NCI-H774 (cell line): ENCODE results near the gene ACOT11.
"Not testable (repeated sequence)": the region's sequence is repeated elsewhere in the genome, so short reads cannot be mapped to it uniquely, and the experiment has no call there.

Experiments
- DNase-seq: peaks from one replicate; lab custom pipeline; 2025; lab: John Stamatoyannopoulos, UW

Gene ACOT11

DNA sequence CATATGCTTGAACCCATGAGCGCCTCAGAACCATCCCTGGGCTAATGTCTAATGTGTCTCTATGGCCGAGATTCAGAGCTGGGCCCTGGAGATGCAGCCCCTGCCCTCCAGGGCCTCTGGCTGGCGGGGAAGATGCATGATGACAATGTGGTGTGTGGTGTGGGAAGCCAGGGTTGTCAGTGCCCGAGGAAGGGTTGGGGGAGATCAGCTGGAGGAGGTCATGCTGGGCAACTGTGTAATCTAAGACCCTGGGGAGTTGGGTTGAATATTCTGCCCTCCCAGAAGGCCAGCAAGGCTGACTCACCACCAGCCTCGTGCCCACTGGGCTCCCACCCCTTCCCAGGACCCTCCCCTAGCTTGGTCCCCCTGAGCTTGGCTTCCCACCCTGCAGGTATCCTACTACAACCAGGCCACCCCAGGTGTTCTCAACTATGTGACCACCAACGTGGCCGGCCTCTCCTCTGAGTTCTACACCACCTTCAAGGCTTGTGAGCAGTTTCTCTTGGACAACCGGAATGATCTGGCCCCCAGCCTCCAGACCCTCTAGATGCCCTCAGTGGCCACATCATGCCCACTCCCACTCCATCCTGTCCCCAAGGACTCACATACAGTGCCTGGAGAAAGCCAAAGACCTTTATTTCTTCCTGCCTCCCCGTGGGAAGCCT is 60.7 kb downstream of the ACOT11 start:
- DNase-seq, result no peak

GRCh38 chr1:54609301-54609921 is 61.4 kb downstream of the ACOT11 start:
- DNase-seq, result no peak

GRCh38 chr1:54610048-54610447 is 62.0 kb downstream of the ACOT11 start:
- no peak for DNase-seq

GRCh38 chr1:54610601-54611580 is 62.9 kb downstream of the ACOT11 start:
- no peak for DNase-seq

DNA sequence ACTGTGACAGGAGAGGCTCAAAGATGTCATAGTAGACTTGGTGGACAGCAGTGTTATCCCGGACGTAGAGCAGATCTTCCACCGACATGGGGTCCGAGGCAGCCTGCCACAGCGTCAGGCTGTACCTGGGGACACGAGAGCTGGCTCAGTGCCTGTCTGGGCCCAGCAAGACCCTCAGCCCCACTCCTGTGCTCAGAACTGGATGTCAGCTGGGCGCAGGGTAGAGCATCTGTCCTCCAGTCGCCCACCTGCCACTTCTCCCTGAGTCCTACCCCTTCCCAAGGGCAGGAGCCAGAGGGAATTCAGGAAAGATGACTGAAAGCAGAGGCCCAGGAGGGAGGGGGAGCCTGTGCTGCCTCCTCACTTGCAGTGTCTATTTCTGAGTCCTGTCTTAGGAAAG is 63.6 kb downstream of the ACOT11 start:
- DNase-seq, result no peak

- DNase-seq, result no peak
These were observed 66.0 kb downstream of the ACOT11 start for GRCh38 chr1:54614024-54614423.

DNA sequence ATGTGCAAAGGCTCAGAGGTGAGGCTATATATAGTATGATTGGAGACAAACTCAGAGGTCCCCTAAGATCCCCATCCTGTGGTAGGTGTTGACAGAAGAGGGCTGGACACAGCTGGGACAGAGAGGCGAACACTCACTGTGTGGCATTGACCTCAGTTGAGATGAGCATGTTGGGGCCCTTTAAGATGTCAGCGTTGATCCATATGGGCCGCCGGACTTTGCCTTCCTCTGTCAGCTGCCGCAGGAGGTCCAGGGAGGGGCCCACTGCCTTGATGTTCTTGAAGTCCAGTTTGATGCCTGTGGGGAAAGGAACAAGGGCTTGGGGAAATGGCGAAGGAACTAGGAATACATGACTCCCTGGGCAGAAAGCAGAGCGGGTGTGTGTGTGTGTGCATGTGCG is 66.5 kb downstream of the ACOT11 start:
- DNase-seq, result no peak

DNA sequence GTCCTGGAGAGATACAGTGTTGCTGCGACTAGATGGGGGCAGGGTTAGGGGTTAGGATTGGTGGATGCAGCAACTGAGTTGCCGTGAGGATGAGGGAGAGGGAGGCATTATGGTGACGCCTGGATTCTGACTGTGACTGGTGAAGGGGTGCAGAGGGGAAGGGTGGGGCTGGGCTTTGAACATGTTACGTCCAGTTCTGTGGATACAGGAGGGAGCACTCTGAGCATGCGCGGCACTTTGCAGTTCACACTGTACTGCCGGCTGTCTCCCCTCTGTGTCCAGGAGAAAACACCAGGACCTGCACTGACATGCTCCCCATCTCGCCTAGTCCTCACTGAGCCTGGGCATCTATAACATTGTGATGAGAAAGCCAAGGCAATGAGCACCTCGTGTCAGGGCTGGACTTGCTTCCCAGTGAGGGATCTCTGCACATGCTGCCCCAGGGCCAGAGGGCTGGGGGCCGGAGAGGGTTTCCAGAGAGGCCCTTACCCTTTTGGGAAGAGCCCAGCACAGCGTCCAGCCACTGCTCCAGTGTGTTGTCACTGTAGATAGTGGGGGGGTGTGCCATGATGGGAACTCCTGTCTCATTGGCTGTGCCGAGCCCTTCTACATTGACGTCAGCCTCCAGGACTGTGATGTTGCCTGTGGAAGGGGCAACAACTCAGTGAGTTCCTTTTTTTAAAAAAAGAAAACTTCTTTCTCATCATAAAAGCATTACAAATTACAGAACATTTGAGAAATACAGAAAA is 67.7 kb downstream of the ACOT11 start:
- no peak for DNase-seq

- DNase-seq, result no peak
These were observed 71.7 kb downstream of the ACOT11 start for GRCh38 chr1:54619749-54620148.

DNA sequence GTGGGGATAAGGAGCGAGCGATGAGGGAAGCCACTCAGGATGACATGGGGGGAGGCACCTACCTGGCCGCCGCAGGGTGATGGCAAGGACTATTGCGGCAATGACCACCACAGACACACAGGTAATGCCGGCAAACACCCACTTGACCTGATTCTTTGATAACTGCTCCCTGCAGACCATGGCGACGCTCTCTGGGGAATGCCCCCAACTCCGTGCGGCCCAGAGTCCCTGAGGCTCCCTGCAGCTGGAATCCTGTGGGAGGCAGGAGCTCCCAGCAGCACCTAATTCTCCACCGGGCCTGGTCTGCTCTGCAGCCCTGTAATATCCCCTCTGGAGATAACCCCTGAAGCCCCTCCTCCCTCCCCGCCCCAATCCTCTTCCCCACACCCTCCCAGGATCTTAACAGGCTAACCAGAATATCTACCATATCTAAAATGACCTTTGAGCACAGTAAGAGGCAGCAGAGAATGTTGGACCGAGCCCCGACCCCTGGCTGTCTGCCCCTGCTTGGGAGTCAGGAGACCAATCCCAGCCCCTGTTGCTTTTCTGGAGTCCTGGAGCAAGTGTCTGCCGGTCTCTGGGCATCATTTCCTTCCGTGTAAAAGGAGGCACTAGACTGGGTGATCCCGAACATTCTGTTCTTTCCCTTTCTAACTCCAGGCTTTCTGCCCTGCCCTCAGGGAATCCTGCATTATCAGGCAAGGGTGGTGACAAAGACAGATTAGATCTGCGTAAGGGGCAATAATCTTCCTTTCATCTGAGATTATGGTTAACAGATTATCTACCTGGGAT is 75.4 kb downstream of the ACOT11 start, which contains the start of gene FAM151A:
Gene FAM151A, minus strand, starts transcription at position 310 of the 792 bp plus-strand sequence. Its CDS starts 130 bp downstream, at position 180.
- no peak for DNase-seq

GRCh38 chr1:54624466-54625464 is 76.7 kb downstream of the ACOT11 start:
- DNase-seq, result no peak

DNA sequence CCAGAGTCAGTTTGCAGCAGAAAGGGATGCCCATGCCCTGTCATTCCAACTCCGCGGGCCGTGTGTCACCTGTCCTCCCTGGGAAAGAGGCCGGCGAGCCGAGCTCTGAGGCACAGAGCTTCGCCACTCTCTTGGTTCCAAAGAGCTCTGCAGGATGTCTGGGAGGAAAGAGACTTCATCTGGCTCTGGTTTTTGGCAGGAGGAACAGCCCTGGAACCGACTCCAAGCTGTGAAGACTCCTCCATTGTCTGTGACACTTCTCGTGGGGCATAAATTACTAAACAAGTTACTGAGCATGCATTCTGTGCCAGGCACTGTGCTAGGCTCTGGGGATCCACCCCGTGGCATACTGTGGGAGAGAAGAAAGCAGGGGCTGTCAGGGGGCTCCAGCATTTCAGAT is 79.2 kb downstream of the ACOT11 start:
- no peak for DNase-seq

- not testable (repeated sequence) for DNase-seq
These were observed 87.8 kb downstream of the ACOT11 start for GRCh38 chr1:54635804-54636203.

GRCh38 chr1:54636461-54637446 is 88.7 kb downstream of the ACOT11 start:
- DNase-seq, result not testable (repeated sequence)

GRCh38 chr1:54640361-54640760 is 92.3 kb downstream of the ACOT11 start:
- DNase-seq, result no peak

- DNase-seq, result no peak
These were observed 93.1 kb downstream of the ACOT11 start, which contains the start of gene MROH7 for GRCh38 chr1:54640863-54641836. TSS of gene MROH7 (plus strand) at chr1:54641786. CDS start at chr1:54652927, 11,141 bp downstream.

- DNase-seq, result no peak
These were observed 95.7 kb downstream of the ACOT11 start for GRCh38 chr1:54643736-54644135.
